ENCODE data around the gene ZNF24. TPM values are rescaled to one million over a fixed set of nuclear protein-coding genes. Genes with fewer than 3 reads are reported as not detected.

ZNF24 gene
- total RNA-seq, 1 donor from 2014 or later = 11.5 TPM

DNA sequence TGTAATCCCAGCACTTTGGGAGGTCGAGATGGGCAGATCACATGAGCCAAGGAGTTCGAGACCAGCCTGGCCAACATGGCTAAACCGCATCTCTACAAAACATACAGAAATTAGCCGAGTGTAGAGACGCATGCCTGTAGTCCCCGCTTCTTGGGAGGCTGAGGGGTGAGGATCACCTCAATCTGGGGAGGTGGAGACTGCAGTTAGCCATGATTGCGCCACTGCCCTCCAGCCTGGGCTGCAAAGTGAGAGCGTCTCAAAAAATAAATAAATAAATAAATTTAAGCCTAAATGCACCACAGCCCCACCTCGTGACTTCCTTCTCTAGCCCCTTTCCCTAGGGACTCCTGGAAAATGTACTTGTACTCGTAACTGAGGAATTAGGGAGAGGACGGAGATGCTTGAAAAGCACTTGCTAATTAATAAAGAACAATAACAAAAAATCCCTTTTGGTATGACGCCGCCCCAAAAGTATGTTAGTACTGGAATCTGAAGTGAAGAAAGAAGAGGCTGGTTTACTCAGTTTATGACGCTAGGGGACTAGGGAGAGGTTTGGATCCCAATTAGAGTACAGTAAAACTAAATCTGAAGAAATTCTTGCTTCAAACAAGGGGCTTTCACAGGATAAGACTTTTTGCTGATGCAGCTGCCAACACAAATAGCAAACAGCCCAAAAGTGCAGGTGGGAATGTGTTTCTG, 33.8 kb upstream of the ZNF24 start:
- TF ChIP-seq, protein P1, sequence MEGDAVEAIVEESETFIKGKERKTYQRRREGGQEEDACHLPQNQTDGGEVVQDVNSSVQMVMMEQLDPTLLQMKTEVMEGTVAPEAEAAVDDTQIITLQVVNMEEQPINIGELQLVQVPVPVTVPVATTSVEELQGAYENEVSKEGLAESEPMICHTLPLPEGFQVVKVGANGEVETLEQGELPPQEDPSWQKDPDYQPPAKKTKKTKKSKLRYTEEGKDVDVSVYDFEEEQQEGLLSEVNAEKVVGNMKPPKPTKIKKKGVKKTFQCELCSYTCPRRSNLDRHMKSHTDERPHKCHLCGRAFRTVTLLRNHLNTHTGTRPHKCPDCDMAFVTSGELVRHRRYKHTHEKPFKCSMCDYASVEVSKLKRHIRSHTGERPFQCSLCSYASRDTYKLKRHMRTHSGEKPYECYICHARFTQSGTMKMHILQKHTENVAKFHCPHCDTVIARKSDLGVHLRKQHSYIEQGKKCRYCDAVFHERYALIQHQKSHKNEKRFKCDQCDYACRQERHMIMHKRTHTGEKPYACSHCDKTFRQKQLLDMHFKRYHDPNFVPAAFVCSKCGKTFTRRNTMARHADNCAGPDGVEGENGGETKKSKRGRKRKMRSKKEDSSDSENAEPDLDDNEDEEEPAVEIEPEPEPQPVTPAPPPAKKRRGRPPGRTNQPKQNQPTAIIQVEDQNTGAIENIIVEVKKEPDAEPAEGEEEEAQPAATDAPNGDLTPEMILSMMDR (IDR thresholded peaks at IDR 0.05) = no peak
- H3K27me3 ChIP-seq = no peaks in the 10 kb centered on the region
- peak overlapping the region in 1 of 2 donors; percentile 4 for H3K27ac ChIP-seq
- intact Hi-C loops (cut with DNase I) = loop anchor here (5.0 kb wide), 1 partner anchor 36 kb away; the partner anchor contains the start of gene ZNF24
- H3K4me3 ChIP-seq = peak overlapping the region; percentile 72 to 81
- no peaks in the 10 kb centered on the region for H3K9me3 ChIP-seq
- peaks cover 0 to 2% of the 10 kb centered on the region in 2 donors for H3K4me1 ChIP-seq
- no peak for DNase-seq (ENCODE audit: low spot score in 2 of 2)
- no peaks in the 10 kb centered on the region for H3K36me3 ChIP-seq

DNA sequence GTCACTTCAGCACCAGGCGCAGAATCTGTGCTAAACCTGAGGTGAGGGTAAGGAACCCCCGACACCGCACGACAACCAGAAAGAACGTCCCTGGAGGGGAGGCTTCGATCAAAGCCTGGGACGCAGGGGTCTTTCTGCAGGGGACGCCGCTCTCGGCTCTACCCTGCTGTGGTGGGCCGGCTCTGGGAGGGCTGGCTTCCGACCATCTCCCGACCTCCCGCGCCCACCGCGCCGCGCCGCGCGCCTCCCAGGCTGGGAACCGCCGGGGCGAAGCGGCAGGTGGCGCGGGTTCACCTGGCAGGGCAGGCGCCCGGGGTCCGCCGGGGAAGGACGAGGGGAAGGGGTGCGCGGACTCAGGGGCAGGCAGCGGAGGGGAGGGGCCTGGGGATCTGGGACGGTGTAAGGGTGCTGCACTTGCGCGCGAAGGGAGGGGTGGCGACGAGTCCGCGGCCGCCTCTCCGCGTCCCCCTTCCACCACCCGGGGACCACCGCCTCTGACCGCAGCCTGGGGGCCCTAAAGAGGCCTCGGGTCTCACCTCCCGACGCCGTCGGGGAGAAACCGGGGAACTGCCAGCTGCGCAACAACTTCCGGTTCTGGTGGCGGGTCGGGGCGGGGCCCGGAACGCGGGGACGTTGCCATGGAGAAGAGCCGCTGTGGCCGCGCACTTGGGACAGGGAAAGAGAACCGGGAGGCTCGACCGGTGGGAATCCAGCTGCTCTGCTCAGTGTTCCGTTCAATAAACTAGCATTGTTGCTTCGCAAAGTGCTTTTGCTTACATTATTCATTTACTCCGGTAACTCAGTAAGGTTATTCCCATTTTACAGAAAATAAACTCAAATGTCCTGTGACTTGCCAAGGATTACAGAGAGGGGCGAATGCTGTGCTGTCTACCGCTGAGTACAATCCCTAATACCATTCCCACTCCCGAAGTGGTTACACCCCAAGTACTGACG, 32.8 kb upstream of the ZNF24 start, which contains the start of gene ZNF396:
TSS of gene ZNF396 (minus strand) at position 596 of the 954 bp plus-strand sequence. CDS start 3,045 bp downstream, outside the sequence.
- Histone ChIP-seq H3K27me3 (no peaks in the 10 kb centered on the region), H3K36me3 (no peaks in the 10 kb centered on the region), H3K4me1 (peaks cover 0 to 2% of the 10 kb centered on the region in 2 donors), H3K4me3 (peak within 1 kb of the TSS; percentile 72 to 81), H3K9me3 (no peaks in the 10 kb centered on the region), H3K27ac (peak within 1 kb of the TSS; percentile 44 to 65)
- TF ChIP-seq, protein P1 (IDR thresholded peaks at IDR 0.05) = no peak
- peak; percentile 46 to 91 for DNase-seq (ENCODE audit: low spot score in 2 of 2)
- intact Hi-C loops (cut with DNase I) = loop anchor here (5.0 kb wide), 1 partner anchor 35 kb away; the partner anchor contains the start of gene ZNF24

DNA sequence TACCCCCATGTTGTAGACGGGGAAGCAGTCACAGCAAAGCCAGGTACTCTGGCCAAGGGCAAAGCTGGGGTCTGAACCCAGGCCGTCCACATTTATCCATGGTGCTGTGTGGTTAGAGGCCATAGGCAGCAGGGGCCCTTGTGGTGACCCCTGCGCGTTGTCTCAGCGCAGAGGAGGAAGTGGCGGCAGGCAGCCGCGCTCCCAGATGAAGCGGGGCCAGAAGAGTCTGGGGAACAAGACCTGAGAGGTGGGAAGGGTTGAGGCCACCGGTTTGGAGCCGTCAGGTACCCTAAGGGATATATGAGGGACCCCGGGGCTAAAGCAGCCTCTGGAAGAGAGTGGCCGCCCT, 32.1 kb upstream of the ZNF24 start:
- Histone ChIP-seq H3K27me3 (no peaks in the 10 kb centered on the region), H3K4me3 (peak overlapping the region; percentile 72 to 81), H3K9me3 (no peaks in the 10 kb centered on the region), H3K27ac (peak overlapping the region; percentile 44 to 65), H3K4me1 (peaks cover 0 to 2% of the 10 kb centered on the region in 2 donors), H3K36me3 (no peaks in the 10 kb centered on the region)
- peak in 1 of 2 donors; percentile 69 for DNase-seq (ENCODE audit: low spot score in 2 of 2)
- TF ChIP-seq, protein P1 (IDR thresholded peaks at IDR 0.05) = no peak
- intact Hi-C loops (cut with DNase I) = loop anchor here (5.0 kb wide), 1 partner anchor 34 kb away; the partner anchor contains the start of gene ZNF24

DNA sequence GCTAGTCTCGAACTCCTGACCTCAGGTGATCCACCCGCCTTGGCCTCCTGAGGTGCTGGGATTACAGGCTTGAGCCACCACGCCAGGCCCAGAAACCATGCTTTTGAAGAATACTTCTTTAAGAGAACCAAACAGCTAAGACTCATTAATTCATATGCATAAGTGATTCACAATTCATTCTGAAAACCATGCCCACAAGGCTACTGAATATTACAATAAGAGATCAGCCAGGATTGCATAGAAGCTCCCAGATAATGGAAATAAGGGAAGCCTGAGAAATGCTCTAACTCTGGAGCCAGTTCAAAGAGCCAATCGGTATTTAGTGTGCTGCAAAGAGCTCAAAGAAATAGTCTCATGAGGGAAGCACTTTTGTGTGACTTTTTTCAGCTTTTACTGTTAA, 30.5 kb upstream of the ZNF24 start:
- TF ChIP-seq, protein P1 (IDR thresholded peaks at IDR 0.05) = no peak
- Histone ChIP-seq H3K27me3 (no peaks in the 10 kb centered on the region), H3K36me3 (no peaks in the 10 kb centered on the region), H3K27ac (no peak overlapping the region), H3K4me3 (no peak overlapping the region), H3K4me1 (peaks cover 0 to 2% of the 10 kb centered on the region in 2 donors), H3K9me3 (no peaks in the 10 kb centered on the region)
- intact Hi-C loops (cut with DNase I) = loop anchor here (5.0 kb wide), 1 partner anchor 32 kb away; the partner anchor contains the start of gene ZNF24
- DNase-seq (ENCODE audit: low spot score in 2 of 2) = no peak

DNA sequence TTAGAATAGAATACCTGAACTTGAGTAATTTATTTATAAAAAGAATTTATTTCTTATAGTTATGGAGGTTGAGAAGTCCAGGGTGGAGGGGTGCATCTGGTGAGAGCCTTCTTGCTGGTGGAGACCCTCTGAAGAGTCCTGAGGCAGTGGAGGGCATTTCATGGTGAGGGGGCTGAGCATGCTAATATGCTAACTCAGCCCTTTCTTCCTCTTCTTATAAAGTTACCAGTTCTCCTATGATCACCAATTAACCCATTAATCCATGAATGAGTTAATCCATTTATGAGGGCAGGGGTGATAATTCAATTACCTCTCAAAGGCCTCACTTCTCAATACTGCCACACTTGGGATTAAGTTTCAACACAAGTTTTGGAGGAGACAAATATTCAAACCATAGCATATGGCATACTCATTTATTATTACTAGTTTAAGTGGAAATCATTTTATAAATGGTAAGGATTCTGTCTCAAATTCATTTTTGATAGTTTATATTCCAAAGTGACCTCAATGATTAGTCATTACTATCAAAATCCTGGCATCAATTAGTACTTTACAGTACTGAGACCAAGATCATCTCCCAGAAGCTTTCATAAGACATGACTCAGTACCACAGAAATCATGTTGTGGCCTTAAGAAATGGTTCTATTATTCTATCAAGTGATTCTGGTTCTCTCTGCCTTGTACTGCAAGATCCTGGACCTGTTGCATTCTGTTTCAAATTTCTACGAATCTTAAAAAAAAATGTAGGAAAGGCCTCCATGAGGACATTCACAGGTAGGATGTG, 27.4 kb upstream of the ZNF24 start:
- no peaks in the 10 kb centered on the region for H3K36me3 ChIP-seq
- DNase-seq (ENCODE audit: low spot score in 2 of 2) = no peak

More for the DNA sequence above, 27.4 kb upstream of the ZNF24 start:
- Histone ChIP-seq H3K9me3 (no peaks in the 10 kb centered on the region), H3K4me1 (no peaks in the 10 kb centered on the region), H3K27me3 (no peaks in the 10 kb centered on the region), H3K27ac (no peak overlapping the region), H3K4me3 (no peak overlapping the region)
- TF ChIP-seq, protein P1 (IDR thresholded peaks at IDR 0.05) = no peak
- intact Hi-C loops (cut with DNase I) = no loop called here
